GM19452 (cell line): ENCODE results near the gene TP63.

ENCODE experiments used
- ATAC-seq: cut with Tn5 transposase; IDR thresholded peaks from one replicate; pipeline ENCODE4 v1.9.1; 2021; ENCODE audit not compliant: unreplicated experiment

The TP63 gene

DNA sequence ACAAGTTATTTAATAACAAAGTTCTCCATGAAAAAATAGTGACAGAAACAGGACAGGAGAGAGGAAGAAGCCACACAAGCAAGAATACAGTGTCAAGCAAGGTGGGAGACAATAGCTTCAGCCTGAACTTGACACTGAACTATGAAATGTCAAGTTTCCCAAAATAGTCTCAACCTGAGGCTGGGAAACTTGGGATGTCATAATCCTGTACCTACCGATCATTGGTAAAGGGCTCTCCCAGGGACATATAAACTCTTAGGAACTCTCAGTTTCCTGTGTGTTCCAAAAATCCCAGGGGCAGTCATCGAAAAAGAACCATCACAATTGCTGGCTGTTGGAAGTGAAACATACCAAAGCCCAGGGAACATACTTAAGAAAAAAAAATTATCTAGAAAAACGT lies 277.9 kb downstream of the TP63 start:
- no peak for ATAC-seq

DNA sequence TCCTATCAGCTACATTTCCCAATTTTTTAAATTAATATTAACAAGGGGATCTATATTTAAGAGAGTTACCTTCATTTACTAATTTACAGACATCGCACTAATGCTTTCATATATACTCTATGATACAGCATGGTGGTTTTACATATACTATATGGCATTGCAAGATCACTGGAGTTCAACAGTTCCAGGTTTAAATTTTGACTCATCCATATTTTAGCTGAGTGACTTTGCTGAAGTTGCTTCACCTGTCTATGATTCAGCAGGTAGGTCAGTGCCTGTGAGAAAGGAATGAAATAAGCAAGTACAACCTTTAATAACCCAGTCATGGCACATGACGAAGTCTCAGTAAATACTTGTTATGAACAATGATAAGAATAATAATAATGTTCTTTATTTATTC lies 278.4 kb downstream of the TP63 start:
- ATAC-seq: no peak

DNA sequence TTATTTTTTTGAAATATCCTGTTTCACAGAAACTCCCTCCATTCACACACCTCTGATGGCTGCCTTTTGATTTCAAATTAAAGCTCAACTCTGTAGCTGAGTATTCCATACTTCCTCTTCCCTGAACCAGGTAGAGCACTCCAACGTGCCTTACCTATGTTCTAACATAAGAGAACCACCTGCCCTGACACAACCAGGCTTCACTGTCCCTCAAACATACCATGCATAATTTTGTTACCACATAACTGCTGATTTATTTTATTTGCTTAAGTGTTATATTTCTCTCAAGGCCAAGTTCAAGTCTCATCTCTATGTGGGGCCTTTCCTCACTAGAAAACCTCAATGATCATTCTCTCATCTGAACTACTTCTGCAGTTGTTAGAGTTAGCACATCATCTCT lies 279.8 kb downstream of the TP63 start:
- ATAC-seq: no peak

DNA sequence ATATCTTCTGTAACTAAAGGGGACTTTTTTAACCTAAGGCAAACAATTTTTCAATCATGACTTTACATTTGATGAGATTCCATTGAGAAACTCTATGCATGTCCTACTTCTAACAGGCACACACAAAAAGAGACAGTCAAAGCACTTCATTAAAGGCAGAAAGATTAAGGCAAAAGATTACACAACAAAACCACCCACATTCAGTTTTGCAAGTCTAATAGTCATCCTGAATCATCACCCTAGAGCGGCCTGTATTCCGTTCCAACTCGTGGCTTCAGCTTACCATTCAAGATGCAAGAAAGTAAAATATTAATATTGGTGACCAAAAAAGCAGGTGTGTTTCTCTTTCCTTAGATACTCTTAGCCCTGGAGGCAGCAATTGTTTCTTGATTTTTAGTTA lies 283.6 kb downstream of the TP63 start:
- ATAC-seq: no peak

DNA sequence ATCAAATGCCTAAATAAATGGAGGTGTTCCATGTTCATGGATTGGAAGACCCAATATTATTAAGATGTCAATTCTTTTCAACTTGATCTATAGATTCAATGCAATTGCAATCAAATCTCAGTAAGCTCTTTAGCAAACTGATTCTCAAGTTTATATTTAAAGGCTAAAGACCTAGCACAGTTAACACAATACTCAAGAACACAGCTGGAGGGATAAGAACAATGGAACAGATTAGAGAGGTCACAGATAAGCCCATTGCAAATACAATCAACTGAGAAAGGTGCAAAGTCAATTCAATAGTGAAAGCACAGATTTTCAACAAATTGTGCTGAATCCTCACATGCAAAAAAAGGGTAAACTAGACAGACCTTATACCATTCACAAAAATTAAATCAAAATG lies 290.6 kb downstream of the TP63 start:
- ATAC-seq: no peak

DNA sequence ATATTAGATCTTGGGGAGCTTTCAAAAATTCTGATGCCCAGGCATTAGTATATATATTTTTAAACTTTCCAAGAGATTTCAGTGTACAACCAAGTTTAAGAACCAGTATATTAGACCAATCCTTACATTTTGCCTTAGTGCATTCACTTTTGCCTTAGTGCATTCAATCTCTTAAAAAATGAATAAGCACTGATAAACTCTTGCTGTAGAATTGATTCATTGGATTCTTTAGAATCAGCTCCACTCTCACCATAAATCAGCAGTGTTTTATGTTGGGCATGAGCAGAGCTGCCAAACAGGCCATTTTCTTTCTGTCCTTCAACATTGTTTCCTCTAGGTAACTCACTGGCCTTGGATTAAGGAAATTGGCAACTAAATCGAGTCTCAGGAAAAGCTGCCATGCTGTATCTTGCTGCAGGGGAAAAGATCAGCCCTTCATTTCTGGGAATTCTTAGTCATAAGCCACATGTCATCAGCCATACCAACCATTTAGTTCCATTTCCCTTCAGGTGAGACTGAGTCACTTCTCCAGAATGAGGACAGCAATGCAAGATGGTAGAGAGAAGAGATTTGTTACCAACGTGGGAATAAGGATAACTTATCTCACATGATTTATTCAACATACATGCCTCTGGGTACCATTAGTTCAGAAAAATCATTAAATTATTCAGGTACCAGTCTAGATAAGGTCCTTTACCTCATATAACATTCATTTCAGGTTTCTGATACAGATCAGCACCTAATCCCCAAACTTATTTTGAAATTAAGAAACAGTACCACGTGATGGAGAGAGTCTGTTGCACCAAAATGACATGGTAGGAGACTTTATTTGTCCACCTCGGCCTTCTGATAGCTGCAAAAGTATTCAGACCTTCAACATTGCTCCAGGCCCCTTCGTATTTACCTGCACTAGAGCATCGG lies 297.0 kb downstream of the TP63 start:
- no peak for ATAC-seq

DNA sequence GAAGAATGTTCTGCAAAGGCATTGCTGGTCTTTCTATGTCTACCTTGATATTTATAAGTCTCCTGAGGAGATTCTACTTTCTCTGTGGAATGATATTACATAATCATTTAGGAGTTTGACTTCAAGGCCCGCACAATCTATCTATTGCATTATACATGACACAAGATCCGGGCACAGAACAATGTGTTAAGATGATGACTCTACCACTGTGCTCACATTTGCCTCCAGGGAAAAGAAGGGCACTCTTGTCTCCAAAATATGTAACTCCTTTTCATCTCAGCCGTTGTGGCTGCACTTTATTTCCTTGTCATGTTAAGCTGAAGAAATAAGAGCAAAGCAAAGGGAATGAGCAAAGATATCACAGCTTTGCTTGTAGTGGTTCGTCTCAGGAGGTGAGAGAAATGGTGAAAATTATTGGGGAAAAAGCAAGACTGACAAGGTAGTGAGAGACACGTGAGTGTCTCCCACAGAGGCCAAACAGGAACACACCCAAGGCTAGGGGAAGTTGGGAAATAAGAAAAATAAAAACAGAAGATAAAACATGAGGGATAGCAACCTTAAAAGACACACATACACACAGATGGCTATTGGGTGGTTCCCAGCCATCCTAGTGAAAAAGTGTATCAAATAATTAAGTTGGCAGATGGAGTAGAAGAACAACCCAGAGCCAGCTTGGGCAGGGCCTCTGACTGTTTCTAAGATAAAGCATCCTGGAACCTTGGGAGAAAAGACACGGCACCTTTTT lies 305.2 kb downstream of the TP63 start:
- no peak for ATAC-seq

DNA sequence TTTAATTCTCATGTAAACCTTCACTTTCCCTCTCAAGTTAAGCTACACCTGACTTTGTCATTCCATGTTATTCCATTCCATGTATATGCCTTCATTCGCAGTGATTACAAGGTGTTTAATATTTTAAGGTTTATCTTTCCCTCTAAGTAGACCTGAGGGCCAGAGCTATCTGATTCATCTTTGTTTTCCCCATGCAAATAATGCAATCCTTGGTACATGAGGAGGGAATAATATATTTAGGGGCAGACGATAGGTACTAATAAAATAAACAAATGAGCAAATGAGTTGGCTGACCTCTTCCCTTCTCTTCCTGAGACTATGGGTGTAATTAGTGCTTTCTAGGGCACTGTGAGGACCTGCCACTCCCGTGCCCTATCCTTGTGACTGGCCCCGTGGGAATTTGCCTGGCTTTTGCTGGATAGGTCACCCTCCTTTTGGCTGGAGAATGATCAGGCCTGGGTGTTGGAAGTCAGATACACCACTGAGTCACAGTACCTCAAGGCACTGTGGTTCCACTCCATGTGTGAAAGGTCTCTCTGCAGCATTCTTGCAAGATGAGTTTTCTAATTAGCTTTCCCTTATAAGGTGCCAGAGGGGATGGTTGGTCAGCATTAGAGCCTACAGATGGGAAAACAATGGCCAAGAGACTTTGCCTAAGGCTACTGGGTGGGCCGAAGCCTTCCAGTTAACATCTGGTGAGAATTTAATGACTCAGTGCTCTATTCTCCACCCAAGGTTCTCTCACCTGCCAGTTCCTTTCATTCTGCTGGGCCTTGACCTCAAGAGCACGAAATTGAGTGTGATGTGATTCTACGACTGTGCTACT lies 306.3 kb downstream of the TP63 start:
- ATAC-seq: no peak

DNA sequence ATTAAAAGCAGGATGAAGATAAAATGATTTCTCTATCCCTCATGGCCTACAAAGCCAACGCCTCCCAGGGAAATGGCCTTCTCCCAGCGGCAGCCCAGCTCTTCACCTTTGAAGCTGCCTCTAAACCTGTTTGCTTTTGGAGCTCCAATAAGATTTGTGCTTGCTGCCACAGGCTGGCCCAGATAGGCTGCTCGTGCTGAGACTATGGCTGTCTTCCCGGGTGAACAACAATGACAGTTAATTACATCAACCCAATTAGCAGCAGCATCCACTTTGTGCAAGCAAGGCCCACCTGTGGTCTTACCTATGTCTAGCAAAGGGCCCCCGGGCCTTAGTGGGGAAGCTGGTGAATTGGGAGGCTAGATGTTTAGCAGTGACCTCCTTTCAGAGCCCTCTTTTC lies 309.9 kb downstream of the TP63 start:
- no peak for ATAC-seq

DNA sequence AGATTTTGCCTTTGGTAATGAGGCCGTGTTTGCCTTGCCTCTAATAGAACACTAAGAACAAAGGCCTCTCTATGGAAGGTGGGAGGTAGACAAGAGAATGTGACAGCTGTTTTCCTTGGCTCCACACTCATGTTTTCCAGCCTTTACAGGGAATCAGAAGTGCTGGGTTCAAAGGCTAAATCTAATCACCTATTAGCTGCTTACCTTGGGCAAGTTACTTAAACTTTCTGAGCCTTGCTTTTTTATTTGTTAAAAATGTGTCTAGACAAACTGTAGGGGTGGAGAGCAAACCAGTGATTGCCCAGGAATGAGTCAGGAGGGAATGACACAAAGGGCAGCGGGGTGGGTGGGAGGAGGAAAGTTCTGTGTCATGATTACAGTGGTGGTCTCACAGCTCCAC lies 310.5 kb downstream of the TP63 start:
- no peak for ATAC-seq

DNA sequence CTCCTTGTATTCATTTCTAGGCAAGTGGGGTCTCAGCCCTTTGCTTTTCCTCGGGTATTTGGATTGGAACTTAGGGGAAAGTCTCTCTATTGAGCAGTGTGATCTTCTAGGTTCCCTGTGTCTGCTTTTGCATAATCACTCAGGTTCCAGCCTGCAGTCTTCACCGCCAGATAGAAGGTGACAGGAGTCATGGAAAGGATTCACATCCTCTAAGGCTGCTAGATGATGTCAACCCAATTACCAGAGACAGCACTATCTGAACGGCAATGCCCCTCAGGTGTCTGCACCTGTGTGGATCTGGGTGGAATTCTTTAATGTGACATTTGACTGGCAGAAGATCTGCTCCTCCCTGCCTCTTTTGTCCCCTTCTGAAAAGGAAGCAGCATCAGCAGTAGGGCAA lies 311.8 kb downstream of the TP63 start:
- ATAC-seq: no peak

DNA sequence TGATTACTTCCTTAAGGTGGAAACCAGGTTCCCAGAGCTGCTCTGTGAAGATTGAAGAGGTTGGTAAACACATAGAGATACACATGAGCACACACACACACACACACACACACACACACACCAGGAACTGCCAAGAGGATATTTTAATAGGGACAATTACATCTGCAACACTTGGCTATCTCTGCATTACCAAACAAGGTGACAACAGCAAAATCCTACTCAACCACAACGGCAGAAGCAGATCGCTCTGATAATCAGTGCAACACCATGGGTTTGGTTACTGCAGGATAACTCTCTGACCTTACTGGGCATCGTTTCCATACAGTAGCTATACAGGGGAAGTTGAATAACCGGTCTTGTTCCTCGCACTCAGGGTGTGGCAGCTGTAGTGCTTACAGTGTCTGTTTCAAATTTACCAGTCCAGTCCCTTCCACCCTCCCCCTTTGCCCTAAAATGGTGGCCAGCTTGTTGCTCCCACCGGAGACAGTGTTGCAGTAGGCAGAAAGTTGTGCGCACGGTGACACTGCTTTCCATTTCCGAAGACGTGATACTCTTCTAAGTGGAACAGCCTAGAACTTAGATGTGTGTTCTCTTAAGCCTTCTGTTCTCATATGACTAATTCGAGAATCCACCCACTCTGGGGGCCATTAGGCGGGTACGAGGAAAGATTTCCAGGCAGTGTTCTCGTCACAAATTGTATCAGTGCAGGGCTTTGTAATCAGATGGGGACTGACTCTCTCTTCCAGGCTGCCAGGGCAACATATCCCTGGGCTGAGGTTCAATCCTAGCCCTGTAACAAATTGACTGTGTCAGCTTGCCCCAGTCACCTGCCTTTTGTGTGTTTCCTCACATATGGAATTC lies 313.3 kb downstream of the TP63 start:
- ATAC-seq: no peak

DNA sequence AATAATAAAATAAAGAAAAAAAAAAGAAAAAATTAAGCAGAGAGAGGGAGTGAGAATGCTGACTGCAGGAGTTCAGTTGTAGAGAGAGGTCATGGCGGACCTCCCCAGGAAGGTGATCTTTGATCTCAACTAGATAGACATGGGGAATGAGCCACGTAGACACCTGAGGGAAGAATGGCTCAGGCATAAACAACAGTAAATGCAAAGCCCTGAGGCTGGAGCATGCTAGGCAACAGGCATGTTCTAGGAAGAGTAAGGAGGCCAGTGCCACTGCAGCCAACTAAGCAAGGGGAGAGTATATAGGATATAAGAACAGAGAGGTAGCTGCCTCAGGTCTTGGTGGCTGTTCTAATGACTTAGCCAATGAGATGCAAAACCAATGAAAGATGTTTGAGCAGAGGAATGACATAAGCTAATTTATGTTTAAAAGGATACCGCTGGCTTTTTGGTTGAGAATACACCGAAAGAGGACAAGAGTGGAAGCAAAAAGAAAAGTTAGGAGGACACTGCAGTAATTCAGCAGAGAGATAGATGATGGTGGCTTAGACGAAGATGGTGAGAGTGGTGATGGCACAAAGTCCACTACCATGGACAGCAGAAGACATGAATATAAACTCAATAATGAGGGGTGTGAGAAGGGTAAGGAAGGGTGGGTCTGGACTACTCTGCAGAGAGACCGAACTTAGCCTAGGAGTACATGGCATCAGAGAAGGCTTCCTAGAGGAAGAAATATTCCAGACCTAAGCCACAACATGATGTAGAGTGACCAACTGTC lies 314.9 kb downstream of the TP63 start:
- ATAC-seq: no peak
